A673 (cell line): ENCODE measurements around the gene CD72. TPM values are rescaled to one million over a fixed set of nuclear protein-coding genes. Genes with fewer than 3 reads are reported as not detected.
"Not testable (repeated sequence)": the region's sequence is repeated elsewhere in the genome, so short reads cannot be mapped to it uniquely, and the experiment has no call there.

Source experiments
- BruUV-seq: library from RNA; stranded (reverse); fragments of 400-500 nt; replicated peaks from 2 replicates; lab custom pipeline; 2021; lab: Mats Ljungman, UMichigan
- CTCF ChIA-PET: fragments of 300-600 bp; sonication (Branson Sonifier 250); formaldehyde crosslinking; loops from one replicate; lab custom pipeline; 2022; ENCODE audit warnings: antibody characterized with exemption; lab: Charles Lee
- POLR2A ChIA-PET: fragments of 300-600 bp; sonication (Branson Sonifier 250); formaldehyde crosslinking; loops from one replicate; lab custom pipeline; 2022; ENCODE audit warnings: antibody characterized with exemption; ENCODE audit not compliant: low non-redundant PET; lab: Charles Lee
- DNase-seq: peaks from one replicate; pipeline ENCODE4 v3.0.0-alpha.2; 2015; ENCODE audit warnings: low spot score
- H3K27ac ChIP-seq: fragments of 200-600 bp; sonication (generic); 2 replicates; pipeline ENCODE4 v1.5.1; 2016; ENCODE audit warnings: mixed run types, low read depth, mild to moderate bottlenecking, mixed read lengths, antibody characterized with exemption, low read length; ENCODE audit not compliant: poor library complexity, severe bottlenecking
- H3K27me3 ChIP-seq: fragments of 200-600 bp; sonication (generic); replicated peaks from 2 replicates; pipeline ENCODE4 v1.6.1; 2017; ENCODE audit warnings: mixed run types, low read depth, mild to moderate bottlenecking, mixed read lengths, antibody characterized with exemption, low read length; ENCODE audit not compliant: insufficient read depth, poor library complexity
- H3K36me3 ChIP-seq: fragments of 200-600 bp; sonication (generic); 2 replicates; pipeline ENCODE4 v1.6.1; 2016; ENCODE audit warnings: mixed run types, mild to moderate bottlenecking, mixed read lengths, antibody characterized with exemption, low read length; ENCODE audit not compliant: insufficient read depth, poor library complexity, severe bottlenecking
- H3K4me1 ChIP-seq: fragments of 200-600 bp; sonication (generic); 2 replicates; pipeline ENCODE4 v1.6.1; 2017; ENCODE audit warnings: mixed run types, mild to moderate bottlenecking, mixed read lengths, antibody characterized with exemption, low read length; ENCODE audit not compliant: insufficient read depth, poor library complexity, severe bottlenecking
- H3K4me3 ChIP-seq: fragments of 200-600 bp; sonication (generic); 2 replicates; pipeline ENCODE4 v1.5.1; 2016; ENCODE audit warnings: low read depth, mixed run types, mild to moderate bottlenecking, mixed read lengths, low read length; ENCODE audit not compliant: poor library complexity, severe bottlenecking
- H3K9me3 ChIP-seq: fragments of 200-600 bp; sonication (generic); 2 replicates; pipeline ENCODE4 v1.6.1; 2016; ENCODE audit warnings: mixed run types, low read depth, mild to moderate bottlenecking, mixed read lengths, antibody characterized with exemption, low read length; ENCODE audit not compliant: poor library complexity, severe bottlenecking
- CTCF ChIP-seq: fragments of 300-800, 200-600 bp; sonication (generic); conservative IDR thresholded peaks from 2 replicates; pipeline ENCODE4 v1.5.1; 2017; ENCODE audit warnings: low read depth, mild to moderate bottlenecking, antibody characterized with exemption, low read length, moderate library complexity, mixed read lengths
- EZH2 ChIP-seq: fragments of 200-600 bp; sonication (generic); IDR thresholded peaks from 2 replicates; pipeline ENCODE4 v1.6.1; 2017; ENCODE audit warnings: borderline replicate concordance, low read depth, mild to moderate bottlenecking, mixed read lengths, antibody characterized with exemption, low read length; ENCODE audit not compliant: poor library complexity, severe bottlenecking
- intact Hi-C: fragments of 100-400 bp; cut with micrococcal nuclease; formaldehyde crosslinking; loops from one replicate; pipeline ENCODE4 v1.10.0; 2022; ENCODE audit not compliant: unreplicated experiment
- total RNA-seq: library from RNA; stranded (reverse); gene quantifications from 2 replicates; pipeline ENCODE4 v1.2.3, GENCODE V29; 2021

The CD72 gene
- total RNA-seq, 1 experiment from 2014 or later = not detected

- no peak for TF ChIP-seq EZH2
- no peak for TF ChIP-seq CTCF
- H3K4me1 ChIP-seq = no peaks in the 10 kb centered on the region
- BruUV-seq = no TSS peak
- no peaks in the 10 kb centered on the region for H3K36me3 ChIP-seq
- ChIA-PET POLR2A (no interaction called here), CTCF (no interaction called here)
- no peak overlapping the region for H3K27ac ChIP-seq
- no peaks in the 10 kb centered on the region for H3K27me3 ChIP-seq
- no peak overlapping the region for H3K4me3 ChIP-seq
- peaks cover 5% of the 10 kb centered on the region for H3K9me3 ChIP-seq
- DNase-seq = no peak
- intact Hi-C loops = no loop called here
Observed at GRCh38 chr9:35594471-35594870, 23.7 kb downstream of the CD72 start.

GRCh38 chr9:35593581-35593980 lies 24.6 kb downstream of the CD72 start:
- Histone ChIP-seq H3K36me3 (no peaks in the 10 kb centered on the region), H3K9me3 (peaks cover 5% of the 10 kb centered on the region), H3K4me1 (no peaks in the 10 kb centered on the region), H3K27ac (no peak overlapping the region), H3K27me3 (no peaks in the 10 kb centered on the region), H3K4me3 (no peak overlapping the region)
- DNase-seq = no peak
- ChIA-PET POLR2A (no interaction called here), CTCF (interaction anchor here (0.7 kb wide), 1 partner anchor 41 kb away, joined by 3 read pairs; no protein-coding TSS in a partner anchor)
- TF ChIP-seq EZH2 (no peak), CTCF (no peak)
- intact Hi-C loops = no loop called here
- no TSS peak for BruUV-seq

GRCh38 chr9:35588506-35588905 lies 29.7 kb downstream of the CD72 start:
- DNase-seq, BruUV-seq, H3K4me1 ChIP-seq, H3K36me3 ChIP-seq, intact Hi-C loops, H3K4me3 ChIP-seq, H3K27ac ChIP-seq, CTCF ChIA-PET, H3K27me3 ChIP-seq, H3K9me3 ChIP-seq, POLR2A ChIA-PET: not testable (repeated sequence)

GRCh38 chr9:35584681-35585080 lies 33.5 kb downstream of the CD72 start:
- H3K27ac ChIP-seq, H3K9me3 ChIP-seq, POLR2A ChIA-PET, intact Hi-C loops, CTCF ChIA-PET, DNase-seq, H3K36me3 ChIP-seq, H3K4me1 ChIP-seq, H3K4me3 ChIP-seq, BruUV-seq, H3K27me3 ChIP-seq: not testable (repeated sequence)

DNA sequence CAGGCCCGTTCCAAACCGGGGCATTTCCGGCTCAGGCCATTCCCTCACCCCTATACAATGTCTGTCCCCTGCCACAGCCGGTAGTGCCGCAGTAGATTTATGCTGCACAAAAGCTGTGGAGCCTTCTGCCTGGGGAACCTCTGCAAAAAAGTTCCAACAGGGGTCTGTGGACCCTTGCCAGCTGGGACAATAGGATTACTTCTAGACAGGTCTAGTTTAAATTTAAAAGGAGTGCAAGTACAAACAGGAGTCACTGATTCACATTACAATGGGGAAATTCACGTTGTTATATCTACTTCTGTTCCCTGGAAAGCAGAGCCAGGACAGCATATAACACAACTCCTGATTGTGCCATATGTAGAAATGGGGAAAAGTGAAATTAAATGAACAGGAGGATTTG lies 34.7 kb downstream of the CD72 start:
- H3K9me3 ChIP-seq, H3K27ac ChIP-seq, H3K4me1 ChIP-seq, intact Hi-C loops, DNase-seq, POLR2A ChIA-PET, H3K36me3 ChIP-seq, BruUV-seq, H3K27me3 ChIP-seq, H3K4me3 ChIP-seq: not testable (repeated sequence)
- CTCF ChIA-PET = interaction anchor here (0.6 kb wide), 2 partner anchors 20 to 294 kb away, joined by 3 to 4 read pairs; no protein-coding TSS in a partner anchor

DNA sequence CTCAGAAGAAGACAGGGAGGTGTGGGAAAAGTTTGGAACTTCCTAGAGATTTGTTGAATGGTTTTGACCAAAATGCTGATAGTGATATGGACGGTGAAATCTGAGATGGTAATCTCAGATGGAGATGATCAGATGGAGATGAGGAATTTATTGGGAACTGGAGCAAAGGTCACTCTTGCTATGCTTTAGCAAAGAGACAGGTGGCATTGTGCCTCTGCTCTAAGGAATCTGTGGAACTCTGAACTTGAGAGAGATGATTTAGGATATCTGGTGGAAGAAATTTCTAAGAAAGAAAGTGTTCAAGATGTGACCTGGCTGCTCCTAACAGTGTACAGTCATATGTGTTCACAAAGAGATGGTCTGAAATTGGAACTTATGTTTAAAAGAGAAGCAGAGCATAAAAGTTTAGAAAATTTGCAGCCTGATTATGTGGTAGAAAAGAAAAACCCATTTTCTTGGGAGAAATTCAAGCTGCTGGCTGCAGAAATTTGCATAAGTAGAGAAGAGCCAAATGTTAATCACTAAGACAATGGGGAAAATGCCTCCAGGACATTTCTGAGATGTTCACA lies 38.5 kb downstream of the CD72 start:
- CTCF ChIA-PET, H3K4me1 ChIP-seq, H3K27me3 ChIP-seq, H3K27ac ChIP-seq, BruUV-seq, intact Hi-C loops, DNase-seq, H3K4me3 ChIP-seq, H3K36me3 ChIP-seq, H3K9me3 ChIP-seq, POLR2A ChIA-PET: not testable (repeated sequence)
